Measurements from ENCODE around the gene ATXN7L1. TPM values are rescaled to one million over a fixed set of nuclear protein-coding genes. Genes with fewer than 3 reads are reported as not detected.
A peak's percentile ranks its signal among the peaks of the same experiment; 100 is the strongest.

The ATXN7L1 gene
- total RNA-seq, 1 experiment from 2014 or later = 38.5 TPM

DNA sequence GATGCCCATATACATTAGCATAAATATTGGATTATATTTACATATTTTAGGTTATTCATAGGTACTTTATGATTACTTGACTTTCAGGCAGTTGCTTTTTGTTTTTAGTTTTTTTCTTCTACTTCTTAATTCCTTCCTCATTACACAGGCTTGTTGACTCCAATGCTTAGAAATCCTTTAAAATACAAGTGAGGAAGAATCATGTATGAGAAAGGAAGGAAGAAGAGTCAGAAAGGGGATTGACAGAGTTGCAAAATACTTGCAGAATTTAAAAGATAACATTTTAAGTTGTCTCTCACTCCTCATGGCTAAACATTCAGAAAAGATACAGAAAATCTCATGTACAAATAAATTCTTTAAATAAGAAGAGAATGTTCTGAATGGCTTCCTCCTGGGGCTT, 61.9 kb downstream of the ATXN7L1 start:
- ChIA-PET CTCF (interaction anchor here (0.8 kb wide), 1 partner anchor 46 kb away, joined by 3 read pairs; no protein-coding TSS in a partner anchor), POLR2A (no interaction called here)
- Mint-ChIP-seq H3K36me3 (no peaks in the 10 kb centered on the region), H3K4me3 (no peak overlapping the region), H3K4me1 (peaks cover 33% of the 10 kb centered on the region), H3K27me3 (ENCODE audit: low read depth) (no peaks in the 10 kb centered on the region), H3K27ac (no peak overlapping the region), H3K9me3 (no peaks in the 10 kb centered on the region)
- no peak for ATAC-seq
- TF ChIP-seq NR3C1 (CRISPR knock-in tag; conservative IDR thresholded peaks at IDR 0.05; ENCODE audit: low read depth) (no peak), SMAD3 (CRISPR knock-in tag; IDR thresholded peaks at IDR 0.05; ENCODE audit: borderline replicate concordance) (no peak)
- TF ChIP-seq, protein P1, sequence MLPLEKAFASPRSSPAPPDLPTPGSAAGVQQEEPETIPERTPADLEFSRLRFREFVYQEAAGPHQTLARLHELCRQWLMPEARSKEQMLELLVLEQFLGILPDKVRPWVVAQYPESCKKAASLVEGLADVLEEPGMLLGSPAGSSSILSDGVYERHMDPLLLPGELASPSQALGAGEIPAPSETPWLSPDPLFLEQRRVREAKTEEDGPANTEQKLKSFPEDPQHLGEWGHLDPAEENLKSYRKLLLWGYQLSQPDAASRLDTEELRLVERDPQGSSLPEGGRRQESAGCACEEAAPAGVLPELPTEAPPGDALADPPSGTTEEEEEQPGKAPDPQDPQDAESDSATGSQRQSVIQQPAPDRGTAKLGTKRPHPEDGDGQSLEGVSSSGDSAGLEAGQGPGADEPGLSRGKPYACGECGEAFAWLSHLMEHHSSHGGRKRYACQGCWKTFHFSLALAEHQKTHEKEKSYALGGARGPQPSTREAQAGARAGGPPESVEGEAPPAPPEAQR (CRISPR knock-in tag; IDR thresholded peaks at IDR 0.05) = no peak
- TF ChIP-seq, protein P2, sequence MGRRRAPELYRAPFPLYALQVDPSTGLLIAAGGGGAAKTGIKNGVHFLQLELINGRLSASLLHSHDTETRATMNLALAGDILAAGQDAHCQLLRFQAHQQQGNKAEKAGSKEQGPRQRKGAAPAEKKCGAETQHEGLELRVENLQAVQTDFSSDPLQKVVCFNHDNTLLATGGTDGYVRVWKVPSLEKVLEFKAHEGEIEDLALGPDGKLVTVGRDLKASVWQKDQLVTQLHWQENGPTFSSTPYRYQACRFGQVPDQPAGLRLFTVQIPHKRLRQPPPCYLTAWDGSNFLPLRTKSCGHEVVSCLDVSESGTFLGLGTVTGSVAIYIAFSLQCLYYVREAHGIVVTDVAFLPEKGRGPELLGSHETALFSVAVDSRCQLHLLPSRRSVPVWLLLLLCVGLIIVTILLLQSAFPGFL (CRISPR knock-in tag; IDR thresholded peaks at IDR 0.05; ENCODE audit: borderline replicate concordance) = no peak
- DNase-seq (ENCODE audit: low spot score) = no peak

DNA sequence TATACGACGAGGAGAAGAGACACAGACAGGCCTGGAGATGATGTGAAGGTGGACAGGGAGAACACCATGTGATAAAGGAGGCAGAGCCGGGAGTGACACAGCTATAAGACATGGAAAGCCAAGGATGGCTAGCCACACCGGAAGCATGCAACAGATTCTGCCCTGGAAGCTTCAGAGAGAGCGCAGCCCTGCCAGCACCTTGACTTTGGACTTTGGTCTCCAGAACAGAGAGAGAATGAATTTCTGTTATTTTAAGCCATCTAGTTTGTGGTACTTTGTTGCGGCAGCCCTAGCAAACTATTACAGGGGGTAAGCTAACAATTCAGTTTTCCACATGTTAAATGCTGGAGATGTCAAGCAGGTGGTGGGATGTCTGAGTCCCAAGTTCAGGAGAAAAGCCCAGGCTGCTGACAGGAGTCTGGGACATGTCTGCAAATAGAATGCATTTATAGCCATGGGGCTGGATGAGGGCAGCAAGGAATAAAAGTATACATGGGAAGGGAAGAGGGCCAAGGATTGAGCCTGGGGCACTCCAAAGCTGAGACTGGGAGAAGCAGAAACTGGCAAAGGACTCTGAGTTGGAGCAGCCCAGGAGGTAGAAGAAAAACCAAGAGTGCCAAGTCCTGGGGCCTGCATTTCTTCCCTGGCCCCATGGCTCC, 65.1 kb downstream of the ATXN7L1 start:
- POLR2A ChIA-PET = no interaction called here
- Mint-ChIP-seq H3K27me3 (ENCODE audit: low read depth) (no peaks in the 10 kb centered on the region), H3K9me3 (no peaks in the 10 kb centered on the region), H3K4me1 (peaks cover 27% of the 10 kb centered on the region), H3K36me3 (no peaks in the 10 kb centered on the region), H3K27ac (0 out of 2 replicates have a peak overlapping the region, but pooled peaks have one; percentile 35), H3K4me3 (no peak overlapping the region)
- ATAC-seq (no peak), DNase-seq (ENCODE audit: low spot score) (no peak)
- no peak for TF ChIP-seq ZNF263 (CRISPR knock-in tag; IDR thresholded peaks at IDR 0.05; ENCODE audit: low read depth)
- TF ChIP-seq, protein P3, sequence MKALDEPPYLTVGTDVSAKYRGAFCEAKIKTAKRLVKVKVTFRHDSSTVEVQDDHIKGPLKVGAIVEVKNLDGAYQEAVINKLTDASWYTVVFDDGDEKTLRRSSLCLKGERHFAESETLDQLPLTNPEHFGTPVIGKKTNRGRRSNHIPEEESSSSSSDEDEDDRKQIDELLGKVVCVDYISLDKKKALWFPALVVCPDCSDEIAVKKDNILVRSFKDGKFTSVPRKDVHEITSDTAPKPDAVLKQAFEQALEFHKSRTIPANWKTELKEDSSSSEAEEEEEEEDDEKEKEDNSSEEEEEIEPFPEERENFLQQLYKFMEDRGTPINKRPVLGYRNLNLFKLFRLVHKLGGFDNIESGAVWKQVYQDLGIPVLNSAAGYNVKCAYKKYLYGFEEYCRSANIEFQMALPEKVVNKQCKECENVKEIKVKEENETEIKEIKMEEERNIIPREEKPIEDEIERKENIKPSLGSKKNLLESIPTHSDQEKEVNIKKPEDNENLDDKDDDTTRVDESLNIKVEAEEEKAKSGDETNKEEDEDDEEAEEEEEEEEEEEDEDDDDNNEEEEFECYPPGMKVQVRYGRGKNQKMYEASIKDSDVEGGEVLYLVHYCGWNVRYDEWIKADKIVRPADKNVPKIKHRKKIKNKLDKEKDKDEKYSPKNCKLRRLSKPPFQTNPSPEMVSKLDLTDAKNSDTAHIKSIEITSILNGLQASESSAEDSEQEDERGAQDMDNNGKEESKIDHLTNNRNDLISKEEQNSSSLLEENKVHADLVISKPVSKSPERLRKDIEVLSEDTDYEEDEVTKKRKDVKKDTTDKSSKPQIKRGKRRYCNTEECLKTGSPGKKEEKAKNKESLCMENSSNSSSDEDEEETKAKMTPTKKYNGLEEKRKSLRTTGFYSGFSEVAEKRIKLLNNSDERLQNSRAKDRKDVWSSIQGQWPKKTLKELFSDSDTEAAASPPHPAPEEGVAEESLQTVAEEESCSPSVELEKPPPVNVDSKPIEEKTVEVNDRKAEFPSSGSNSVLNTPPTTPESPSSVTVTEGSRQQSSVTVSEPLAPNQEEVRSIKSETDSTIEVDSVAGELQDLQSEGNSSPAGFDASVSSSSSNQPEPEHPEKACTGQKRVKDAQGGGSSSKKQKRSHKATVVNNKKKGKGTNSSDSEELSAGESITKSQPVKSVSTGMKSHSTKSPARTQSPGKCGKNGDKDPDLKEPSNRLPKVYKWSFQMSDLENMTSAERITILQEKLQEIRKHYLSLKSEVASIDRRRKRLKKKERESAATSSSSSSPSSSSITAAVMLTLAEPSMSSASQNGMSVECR (CRISPR knock-in tag; IDR thresholded peaks at IDR 0.05; ENCODE audit: borderline replicate concordance) = no peak
- TF ChIP-seq ZBTB21 (CRISPR knock-in tag; IDR thresholded peaks at IDR 0.05; ENCODE audit: borderline replicate concordance) = no peak
- no peak for TF ChIP-seq OVOL2 (CRISPR knock-in tag; IDR thresholded peaks at IDR 0.05; ENCODE audit: borderline replicate concordance)
- TF ChIP-seq, protein P4, sequence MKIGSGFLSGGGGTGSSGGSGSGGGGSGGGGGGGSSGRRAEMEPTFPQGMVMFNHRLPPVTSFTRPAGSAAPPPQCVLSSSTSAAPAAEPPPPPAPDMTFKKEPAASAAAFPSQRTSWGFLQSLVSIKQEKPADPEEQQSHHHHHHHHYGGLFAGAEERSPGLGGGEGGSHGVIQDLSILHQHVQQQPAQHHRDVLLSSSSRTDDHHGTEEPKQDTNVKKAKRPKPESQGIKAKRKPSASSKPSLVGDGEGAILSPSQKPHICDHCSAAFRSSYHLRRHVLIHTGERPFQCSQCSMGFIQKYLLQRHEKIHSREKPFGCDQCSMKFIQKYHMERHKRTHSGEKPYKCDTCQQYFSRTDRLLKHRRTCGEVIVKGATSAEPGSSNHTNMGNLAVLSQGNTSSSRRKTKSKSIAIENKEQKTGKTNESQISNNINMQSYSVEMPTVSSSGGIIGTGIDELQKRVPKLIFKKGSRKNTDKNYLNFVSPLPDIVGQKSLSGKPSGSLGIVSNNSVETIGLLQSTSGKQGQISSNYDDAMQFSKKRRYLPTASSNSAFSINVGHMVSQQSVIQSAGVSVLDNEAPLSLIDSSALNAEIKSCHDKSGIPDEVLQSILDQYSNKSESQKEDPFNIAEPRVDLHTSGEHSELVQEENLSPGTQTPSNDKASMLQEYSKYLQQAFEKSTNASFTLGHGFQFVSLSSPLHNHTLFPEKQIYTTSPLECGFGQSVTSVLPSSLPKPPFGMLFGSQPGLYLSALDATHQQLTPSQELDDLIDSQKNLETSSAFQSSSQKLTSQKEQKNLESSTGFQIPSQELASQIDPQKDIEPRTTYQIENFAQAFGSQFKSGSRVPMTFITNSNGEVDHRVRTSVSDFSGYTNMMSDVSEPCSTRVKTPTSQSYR (CRISPR knock-in tag; IDR thresholded peaks at IDR 0.05) = no peak
- CTCF ChIA-PET = no interaction called here

DNA sequence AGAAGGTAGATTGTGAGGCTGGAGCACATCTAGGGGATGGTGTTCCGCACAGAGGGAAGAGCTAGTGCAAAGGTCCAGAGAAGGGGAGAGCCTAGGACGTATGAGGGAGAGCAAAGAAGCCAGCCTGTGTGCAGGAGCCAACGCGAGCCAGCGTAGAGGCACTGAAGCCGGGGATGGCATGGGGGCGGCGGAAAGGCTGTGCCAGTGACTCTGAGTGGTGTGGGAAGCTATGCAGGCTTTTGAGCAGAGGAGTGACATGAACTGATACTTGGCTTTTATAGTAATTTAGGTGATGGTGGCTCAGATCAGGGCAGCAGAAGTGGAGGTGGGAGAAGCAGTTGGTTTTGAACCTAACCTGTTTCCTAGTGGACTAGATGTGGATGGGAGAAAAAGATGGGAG, 65.8 kb downstream of the ATXN7L1 start:
- DNase-seq (ENCODE audit: low spot score) = no peak
- Mint-ChIP-seq H3K27ac (no peak overlapping the region), H3K4me3 (no peak overlapping the region), H3K27me3 (ENCODE audit: low read depth) (no peaks in the 10 kb centered on the region), H3K36me3 (no peaks in the 10 kb centered on the region), H3K4me1 (peaks cover 27% of the 10 kb centered on the region), H3K9me3 (no peaks in the 10 kb centered on the region)
- POLR2A ChIA-PET = no interaction called here
- no peak for ATAC-seq
- CTCF ChIA-PET = no interaction called here
- TF ChIP-seq ZNF396 (CRISPR knock-in tag; IDR thresholded peaks at IDR 0.05; ENCODE audit: borderline replicate concordance) (no peak), NR2C2 (CRISPR knock-in tag; IDR thresholded peaks at IDR 0.05) (no peak), GTF2I (CRISPR knock-in tag; conservative IDR thresholded peaks at IDR 0.05) (no peak), ZNF317 (CRISPR knock-in tag; IDR thresholded peaks at IDR 0.05; ENCODE audit: borderline replicate concordance, low read depth) (no peak)
- TF ChIP-seq, protein P4 (CRISPR knock-in tag; IDR thresholded peaks at IDR 0.05) = no peak
